GM18873 (cell line): ENCODE results near the gene SHISA7.

Experiments
- ATAC-seq: cut with Tn5 transposase; IDR thresholded peaks from one replicate; pipeline ENCODE4 v1.9.1; 2021; ENCODE audit warnings: mild to moderate bottlenecking, moderate library complexity, moderate number of reproducible peaks; ENCODE audit not compliant: unreplicated experiment, low FRiP score

The SHISA7 gene

DNA sequence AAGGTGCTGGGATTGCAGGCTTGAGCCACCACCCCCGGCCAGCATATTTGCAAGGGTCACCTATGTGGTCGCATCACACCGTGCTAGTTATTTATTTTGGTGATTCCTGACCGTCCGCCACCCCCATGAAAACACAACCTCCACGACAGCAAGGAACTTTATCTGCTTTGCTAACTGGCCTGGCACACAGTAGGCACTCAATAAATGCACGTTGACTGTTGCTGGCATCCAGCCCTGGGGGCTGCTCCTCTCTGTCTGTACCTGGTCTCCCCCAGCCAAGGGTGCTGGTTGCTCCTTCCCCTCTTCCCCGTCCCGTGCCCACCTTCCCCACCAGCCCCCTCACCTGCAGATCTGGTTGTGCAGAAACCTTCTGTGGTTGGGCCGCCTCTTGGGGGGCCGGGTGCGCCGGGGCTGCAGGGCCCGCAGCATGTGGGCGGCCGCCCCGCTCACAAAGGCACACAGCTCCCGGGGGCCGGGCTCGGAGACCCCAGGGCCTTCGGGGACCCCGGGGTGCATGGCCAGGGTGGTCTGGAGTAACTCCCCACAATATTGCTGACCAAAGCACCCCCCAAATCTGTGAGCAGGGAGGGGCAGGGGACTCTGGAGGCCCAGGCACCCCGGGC, 21.1 kb upstream of the SHISA7 start:
- no peak for ATAC-seq

DNA sequence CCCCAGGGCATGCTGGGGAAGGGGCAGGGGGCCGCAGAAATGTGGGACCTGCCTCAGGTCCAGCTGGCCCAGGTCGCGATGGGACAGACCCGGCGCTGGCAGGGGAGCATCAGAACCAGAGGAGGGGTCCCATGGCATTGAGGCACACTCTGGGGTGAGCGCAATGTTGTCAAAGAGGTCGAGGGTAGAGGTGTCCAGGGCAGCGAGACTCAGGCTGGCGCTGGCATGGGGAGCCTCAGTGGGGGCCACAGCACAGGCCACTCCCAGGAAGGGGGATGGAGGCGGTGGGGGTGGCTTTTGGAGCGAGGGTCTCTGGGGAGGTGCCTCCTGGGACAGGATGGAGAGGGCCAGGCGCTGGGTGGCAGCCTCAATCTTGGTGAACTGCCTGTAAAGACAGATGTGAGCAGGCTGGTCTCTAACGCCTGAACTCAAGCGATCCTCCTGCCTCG, 20.5 kb upstream of the SHISA7 start:
- no peak for ATAC-seq

DNA sequence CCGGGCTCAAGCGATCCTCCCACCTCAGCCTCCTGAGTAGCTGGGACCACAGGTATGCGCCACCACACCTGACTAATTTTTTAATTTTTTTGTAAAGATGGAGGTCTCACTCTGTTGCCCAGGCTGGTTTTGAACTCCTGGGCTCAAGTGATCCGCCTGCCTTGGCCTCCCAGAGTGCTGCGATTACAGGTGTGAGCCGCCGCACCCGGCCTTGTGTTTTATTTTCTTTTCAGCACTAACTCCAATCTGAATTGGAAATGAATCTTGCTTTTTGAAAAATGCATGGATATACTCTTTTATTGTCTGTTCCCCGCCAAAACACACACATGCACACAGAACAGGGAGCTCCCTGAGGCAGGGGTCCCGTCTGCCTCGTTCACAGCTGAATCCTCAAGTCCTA, 19.6 kb upstream of the SHISA7 start:
- ATAC-seq: no peak

DNA sequence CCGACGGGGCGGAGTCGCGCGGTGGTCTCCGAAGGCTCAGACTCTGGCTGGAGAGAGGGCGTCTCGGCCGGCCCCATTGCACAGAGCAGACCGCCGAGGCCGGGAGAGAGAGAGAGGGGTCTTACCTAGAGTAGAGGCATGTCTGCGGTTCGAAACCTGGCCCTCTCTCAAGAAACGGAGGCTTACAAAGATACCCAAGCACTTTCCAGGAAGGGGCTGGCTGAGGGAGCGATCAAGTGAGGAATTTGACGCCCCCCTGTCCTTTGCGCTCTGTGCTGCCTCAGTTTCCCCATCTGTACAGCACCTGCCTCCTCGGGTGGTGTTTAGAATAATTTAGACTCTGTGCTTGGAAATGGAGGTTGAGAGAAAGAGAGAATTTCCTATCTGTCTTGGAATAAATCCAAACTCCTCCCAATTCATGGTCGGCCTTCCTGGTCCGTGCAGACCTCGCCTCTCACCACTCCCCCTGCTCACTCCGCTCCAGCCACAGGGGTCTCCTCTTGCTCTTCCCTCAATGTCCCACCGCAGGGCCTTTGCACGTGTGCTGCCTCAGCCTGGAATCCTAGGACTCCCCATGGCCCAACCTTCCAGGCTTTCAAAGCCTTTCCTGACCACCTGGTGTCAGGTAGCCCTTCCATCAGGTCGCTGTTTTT, 19.0 kb upstream of the SHISA7 start:
- ATAC-seq: no peak

DNA sequence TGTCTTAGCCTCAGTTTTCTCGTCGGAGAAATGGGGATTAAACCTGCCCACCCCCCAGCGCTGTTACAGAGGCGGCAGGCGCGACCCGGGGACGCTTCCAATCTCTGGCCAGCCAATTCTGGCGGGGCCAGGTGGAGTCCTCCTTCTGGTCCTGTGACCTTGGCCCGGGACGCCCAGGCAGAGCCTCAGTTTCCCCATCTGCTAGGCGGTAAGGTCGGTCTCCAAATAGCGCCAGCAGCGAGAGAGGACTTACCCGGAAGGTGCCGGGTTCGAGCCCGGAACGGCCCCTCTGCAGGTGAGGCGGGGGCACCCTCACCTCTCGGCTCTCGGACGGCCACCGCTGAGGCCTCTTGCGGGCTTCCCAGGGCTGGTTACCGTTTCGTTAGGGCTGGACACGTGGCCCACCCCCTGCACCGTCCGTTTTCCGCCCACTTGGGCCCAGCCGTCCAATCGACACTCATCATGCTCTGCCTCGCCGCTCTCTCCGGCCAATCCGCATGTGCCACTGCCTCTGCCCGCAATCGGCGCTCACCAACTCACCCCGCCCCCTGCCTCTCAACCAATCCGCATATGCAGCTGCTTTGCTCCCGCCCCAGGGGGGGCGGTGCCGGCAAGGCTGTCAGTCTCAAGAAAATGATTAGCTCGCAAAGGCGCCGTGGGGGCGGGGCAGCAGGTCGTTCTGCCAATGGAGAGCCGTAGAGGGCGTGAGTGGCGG, 18.3 kb upstream of the SHISA7 start, which contains the start of gene ISOC2:
Gene ISOC2 (minus strand): TSS at position 384 of the 715 bp plus-strand sequence. CDS start 5,156 bp downstream, outside the sequence.
- peak; percentile 94 for ATAC-seq

DNA sequence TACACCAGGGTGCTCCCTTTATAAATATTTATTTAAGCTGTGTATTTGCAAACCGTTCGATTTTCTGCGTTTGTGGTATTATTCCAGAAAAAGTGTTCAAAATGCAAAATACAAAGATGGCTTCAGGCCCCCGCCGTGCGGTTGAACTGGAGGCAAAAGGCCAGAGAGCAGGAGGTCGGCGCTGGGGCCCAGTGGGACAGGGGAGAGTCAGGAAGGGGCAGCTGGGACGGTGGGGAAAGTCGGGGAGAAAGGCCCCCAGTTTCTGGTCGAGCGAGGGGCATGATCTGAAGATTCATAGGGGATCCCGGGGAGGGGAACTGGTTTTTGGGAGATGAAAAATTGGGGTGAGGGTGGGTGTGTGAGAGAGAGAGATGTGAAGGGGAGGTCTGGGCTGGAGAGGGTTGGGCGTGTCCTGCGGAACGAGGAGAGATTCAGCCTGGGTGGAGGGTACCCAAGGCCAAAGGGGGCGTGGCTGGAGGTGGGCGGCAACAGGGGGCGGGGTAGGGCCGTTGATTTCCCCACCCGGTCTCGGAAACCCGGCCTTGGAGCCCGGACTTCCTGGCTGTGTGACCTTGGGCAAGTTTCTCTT, 17.7 kb upstream of the SHISA7 start:
- ATAC-seq: no peak

DNA sequence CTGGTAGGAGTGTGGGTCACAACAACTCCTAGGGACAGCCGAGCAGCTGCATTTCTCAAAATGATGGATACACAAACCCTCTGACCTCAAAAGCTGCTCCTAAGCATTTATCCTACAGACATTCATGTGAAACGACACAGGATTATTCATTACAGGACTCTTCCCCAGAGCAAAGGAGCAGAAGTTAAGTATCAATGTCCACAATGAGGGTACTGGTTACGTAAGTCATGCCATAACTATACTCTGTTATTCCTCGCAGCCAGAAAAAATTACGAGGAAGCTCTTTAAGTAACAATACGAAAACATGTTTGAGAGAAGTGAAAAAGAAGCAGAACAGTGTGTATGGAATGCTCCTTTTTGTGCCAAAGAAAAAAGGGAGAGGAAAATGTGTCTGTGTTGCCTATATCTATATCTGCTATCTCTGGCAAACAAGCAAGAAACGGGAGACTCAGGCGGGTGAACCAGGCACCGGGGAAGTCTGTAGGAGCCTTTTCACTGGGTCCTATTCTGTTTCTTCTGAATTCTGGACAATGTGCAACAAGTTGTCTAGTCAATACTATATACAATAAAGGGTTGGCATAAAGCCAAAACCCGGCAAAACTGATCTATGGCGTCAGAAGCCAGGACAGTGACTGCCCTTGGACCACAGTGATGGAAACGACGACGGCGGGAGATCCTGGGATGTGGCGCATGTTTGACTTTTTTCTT, 17.0 kb upstream of the SHISA7 start:
- ATAC-seq: no peak

DNA sequence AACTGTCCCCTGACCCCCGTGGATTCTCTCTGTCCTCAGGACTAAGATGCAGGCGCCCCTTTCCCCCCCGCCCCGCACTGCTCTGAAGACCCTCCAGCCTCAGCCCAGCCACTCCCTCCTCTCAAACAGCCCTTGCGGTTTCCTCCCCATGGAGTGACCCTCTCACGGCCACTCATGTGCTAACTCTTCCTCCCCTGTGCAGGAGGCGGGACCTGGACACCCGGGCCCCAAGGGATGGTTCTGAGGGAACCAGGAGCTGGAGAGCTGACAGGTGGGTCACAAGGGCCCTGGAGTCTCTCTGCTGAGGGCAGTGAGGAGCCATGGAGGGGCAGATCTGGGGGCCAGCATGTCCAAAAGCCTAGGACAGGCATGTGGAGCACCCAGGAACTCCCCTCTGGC, 16.4 kb upstream of the SHISA7 start:
- no peak for ATAC-seq

DNA sequence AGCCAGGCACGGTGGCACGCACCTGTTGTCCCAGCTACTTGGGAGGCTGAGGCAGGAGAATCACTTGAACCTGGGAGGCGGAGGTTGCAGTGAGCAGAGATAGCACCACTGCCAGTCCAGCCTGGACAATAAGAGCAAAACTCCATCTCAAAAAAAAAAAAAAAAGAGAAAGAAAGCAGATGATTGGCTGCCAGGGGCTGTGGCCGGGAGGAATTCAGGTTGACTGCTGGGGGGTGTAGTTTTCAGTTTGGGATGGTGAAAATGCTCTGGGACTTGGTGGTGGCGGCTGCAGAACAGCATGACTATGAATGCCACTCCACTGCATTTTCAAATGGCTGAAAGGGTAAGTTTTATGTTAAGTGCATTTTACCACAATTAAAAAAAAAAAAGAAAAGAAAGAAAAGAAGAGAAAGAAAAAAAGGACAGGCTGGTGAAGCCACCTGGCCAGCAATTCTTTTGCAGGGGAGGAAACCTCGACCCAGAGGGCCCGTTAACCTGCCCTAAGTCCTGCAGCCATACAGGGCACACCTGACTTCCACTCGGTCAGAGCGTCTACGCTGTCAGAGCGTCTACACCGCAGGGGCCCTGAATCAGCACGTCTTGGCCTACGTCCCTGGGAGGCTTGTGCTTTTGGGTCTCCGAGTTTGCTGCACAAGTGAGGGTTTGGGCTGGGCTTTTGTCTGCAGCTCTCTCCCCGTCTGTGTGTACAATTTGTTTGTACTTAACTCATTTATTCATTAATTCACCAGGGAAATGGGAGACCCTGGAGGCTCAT, 14.8 kb upstream of the SHISA7 start:
- ATAC-seq: no peak

DNA sequence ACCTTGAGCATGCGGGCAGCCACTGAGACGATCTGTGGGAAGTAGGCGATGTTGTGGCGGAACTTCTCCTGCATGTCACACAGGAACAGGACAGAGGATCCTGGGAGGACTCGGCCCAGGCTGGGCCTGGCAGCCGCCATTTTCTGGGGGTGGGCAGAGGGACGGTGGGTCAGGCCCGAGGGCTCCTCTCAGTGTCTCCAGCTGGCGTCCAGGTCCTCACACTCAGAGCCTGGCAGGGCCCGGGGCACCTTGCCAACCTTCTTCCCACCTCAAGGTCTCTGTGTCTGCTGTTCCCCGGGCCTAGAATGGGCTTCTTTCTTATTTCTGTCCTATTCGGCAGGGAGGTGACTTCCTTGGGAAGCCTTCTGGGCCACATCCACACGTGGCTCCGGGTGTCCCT, 13.2 kb upstream of the SHISA7 start:
- ATAC-seq: no peak

DNA sequence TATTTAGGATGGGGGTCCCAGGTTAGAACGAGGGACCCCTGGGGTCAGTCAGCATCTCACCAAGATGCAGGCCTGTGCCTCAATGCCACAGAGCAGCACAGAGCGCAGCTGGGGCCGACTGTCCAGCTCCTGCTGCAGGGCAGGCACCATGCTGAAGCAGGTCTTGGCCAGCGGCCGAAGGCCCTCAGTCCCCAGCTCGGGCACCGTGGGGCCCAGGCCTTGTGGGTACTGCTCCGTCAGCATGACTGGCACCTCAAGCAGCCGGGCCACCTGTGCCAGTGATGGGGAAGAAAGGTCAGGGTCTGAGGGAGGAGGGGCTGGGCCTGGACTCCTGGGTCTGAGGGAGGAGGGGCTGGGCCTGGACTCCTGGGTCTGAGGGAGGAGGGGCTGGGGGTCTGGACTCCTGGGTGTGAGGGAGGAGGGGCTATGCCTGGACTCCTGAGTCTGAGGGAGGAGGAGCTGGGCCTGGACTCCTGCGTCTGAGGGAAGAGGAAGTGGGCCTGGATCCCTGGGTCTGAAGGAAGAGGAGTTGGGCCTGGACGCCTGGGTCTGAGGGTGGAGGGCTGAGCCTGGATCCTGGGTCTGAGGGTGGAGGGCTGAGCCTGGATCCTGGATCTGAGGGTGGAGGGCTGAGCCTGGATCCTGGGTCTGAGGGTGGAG, 12.6 kb upstream of the SHISA7 start:
- no peak for ATAC-seq

DNA sequence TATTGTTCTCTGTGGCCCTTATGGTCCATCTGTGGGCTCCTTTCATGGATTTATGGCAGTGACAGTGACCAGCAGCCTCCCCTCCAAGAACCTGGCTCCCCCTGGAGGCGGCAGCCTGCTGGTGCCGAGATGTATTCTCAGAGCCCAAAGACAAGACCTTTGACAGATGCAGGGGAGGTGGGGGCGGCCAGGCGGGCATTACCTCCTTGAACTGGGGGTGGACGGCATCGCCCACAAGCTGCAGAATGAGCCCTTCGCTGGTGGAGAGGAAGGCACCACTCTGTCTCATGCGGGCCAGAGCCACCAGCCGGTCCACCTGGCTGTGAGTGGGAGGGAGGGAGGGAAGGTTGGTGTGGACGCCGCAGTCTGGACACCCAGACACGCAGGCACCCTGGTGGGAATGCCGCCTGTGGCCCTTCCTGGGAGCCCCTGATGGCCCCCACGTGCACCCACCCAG, 11.7 kb upstream of the SHISA7 start:
- ATAC-seq: no peak

DNA sequence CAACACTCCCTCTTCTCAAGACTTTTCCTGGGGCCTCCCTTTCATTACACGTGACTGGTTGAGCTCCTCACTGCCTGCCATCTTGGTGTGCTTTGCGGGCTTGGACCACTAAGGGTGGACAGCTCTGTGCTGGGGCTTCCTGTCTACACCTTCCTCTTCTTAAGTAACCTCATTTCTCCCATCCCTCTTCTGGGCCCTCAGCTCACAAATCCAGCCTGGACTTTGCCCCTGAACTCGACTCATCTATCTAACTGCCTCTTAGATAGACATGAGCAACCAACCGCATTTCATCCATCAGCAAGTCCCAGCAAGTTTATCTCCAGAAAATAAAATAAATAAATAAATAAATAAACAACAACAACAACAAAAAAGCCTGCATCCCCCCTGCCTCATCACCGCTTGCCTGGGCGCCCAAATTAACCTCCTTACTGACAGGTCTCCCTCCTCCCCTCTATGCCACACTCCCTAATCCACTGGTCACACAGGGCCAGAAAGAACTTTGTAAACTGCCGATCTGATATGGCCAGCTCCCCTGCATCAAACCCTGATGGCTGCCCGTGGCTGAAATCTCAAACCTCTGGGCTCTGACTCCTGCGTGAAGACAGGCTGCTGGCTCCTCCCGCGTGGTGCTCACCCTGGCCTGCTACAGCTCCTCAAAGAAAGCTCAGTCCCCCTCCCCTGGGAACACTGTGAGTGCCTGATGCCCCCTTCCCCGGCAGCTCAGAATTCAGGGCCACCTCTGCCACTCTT, 10.6 kb upstream of the SHISA7 start:
- ATAC-seq: no peak

DNA sequence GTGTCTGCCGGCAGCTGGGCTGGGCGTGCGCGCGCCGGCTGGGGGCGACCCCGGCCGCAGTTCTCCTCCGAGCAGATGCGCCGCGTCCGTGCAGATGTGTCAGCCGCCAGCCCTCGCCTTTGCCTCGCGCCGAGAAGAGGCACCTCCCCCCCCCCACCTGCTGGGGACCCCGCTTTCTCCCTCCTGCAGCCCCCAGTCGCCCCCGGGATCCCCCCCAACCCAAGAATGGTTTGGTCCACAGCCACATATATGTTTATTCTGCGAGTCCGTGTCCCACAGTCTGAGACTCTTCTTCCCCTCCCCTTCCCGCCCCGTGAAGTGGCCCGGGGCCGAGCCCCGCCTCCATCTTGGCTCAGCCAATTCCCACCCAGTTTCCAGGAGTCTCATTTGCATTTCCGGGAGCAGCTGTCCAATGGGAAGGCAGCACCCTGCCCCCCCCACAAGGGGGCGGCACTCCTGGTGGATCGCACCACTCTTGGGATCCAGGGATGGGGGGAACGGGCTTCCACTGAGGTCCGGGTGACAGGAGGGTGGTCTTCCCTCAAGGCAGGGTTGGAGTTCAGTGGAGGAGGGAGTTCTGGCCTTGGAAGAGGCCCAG, 9.7 kb upstream of the SHISA7 start:
- no peak for ATAC-seq

DNA sequence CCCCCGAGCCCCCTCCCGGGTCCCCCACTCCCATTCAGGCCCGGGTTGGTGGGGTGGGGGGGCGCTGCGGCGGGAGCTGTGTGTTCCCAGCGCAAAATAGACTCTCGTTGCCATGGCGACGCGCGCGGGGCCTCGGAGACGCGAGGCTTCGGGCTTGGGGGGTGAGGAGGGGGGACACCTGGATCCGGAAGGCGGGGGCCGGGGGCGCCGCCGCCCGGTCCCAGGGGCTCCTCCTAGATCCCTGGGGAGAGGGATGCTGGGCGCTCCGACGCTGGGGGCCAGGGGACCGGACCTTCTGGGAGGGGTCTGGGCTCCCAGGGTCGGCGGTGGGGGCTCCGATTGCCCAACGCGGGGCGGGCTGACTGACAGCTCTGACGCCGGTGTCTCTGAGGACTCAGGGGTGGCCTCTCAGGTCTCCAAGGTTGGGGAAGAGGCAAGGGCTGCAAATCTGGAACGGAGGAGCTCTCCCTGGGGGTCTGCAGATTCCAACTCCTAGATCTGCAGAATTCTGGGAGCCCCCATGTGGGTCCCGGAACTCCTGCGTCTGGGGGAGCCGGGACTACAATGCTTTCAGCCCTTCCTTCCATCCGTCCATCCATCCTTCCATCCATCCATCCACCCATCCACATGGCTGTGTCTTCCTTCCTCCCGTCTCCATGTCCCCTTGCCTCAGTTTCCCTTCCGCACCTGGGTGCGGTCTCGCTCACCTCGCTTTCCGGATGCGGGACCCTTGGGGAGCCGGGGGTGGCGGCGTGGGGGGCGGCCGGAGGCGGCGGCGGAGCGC, 9.1 kb upstream of the SHISA7 start:
- ATAC-seq: no peak

DNA sequence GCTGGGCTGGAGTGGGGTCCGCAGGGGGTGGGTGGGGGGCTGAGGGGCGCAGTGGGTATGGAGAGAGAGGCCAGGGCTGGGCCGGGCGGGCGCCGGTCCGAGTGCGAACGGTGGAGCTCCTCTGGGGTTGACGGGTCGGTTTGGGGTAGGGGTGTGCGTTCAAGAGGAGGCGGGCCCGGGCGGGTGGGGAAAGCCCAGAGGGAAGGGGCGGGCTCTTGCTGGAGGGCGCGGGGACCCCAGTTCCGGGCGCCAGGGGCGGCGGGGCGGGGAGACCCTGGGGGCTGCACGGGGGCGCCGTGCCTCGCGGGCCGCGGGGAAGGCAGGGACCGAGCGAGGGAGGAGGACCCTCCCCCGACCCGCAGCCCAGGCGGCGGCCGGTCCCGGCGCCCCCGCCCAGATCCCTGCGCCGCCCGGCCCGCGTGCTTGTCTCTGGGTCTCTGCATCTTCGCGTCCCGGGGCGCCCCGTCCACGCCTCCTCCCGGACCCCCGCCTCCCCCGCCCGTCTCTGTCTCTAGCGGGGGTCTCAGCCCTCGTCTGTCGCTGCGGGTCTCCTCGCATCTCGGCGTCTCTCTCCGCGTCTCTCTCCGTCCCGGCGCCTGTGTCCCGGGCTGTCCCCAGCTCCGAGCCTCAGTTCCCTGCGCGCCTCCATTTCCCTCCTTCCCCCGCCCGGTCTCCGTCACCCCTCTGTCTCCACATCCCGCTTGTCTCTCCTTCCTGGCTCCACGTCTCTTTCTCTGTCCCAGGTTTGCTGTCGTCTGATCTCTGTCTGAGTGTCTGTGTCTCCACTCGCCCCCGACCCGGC, 8.3 kb upstream of the SHISA7 start:
- ATAC-seq: no peak

DNA sequence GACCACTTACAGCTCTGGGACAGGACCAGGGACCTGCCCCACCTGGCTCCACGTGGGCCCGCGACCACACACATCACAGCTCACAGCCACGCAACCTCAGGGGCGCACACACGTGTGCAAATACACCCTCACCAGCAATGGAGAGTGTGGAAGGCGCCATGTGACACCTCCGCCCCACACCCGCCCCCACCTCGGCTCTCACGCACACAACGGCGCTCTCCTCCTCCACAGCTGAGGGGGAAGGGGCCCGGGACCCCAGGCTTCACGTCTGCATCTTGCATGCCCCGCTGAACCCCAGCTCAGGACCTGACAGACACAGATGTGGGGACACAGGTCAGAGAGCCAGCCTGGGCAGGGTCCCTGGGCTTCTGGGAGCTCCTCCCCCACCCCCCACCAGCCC, 6.4 kb upstream of the SHISA7 start:
- ATAC-seq: no peak
